Mammary epithelial cell (primary cell): ENCODE measurements around the gene HYI.

Experiments
- CTCF ChIP-seq, 2 donors: IDR thresholded peaks in 1 of 2; conservative IDR thresholded peaks in 1 of 2; 2 replicates each; pipeline ENCODE4 v1.5.1; 2011 to 2012; ENCODE audit warnings: inconsistent platforms in 2 of 2, low read length in 2 of 2, mild to moderate bottlenecking in 2 of 2, control low read depth in 1 of 2, low read depth in 1 of 2; ENCODE audit not compliant: insufficient read depth in 1 of 2; ENCODE audit errors: extremely low read depth in 1 of 2
- EZH2 ChIP-seq: IDR thresholded peaks from 2 replicates; pipeline ENCODE4 v1.6.1; 2012; ENCODE audit warnings: low read length, inconsistent platforms, borderline replicate concordance

GRCh38 chr1:43410571-43410970 is 43.2 kb downstream of the HYI start:
- TF ChIP-seq CTCF (conservative IDR thresholded peaks at IDR 0.05 in 1 of 2, IDR thresholded peaks at IDR 0.05 in 1 of 2; ENCODE audit: extremely low read depth in 1 of 2, insufficient read depth in 1 of 2, low read depth in 1 of 2, low read length in 2 of 2), result no peak
- TF ChIP-seq EZH2, result no peak
